KOPT-K1 (cell line): ENCODE data around the gene GCK.
"Not testable (repeated sequence)": the region's sequence is repeated elsewhere in the genome, so short reads cannot be mapped to it uniquely, and the experiment has no call there.

ENCODE experiments used
- H3K27ac ChIP-seq: fragments of 200-600 bp; sonication (generic); 2 replicates; pipeline ENCODE4 v1.5.1; 2016; ENCODE audit warnings: antibody characterized with exemption, mild to moderate bottlenecking, low read depth, low read length; ENCODE audit not compliant: poor library complexity, severe bottlenecking
- H3K36me3 ChIP-seq: fragments of 200-600 bp; sonication (generic); 2 replicates; pipeline ENCODE4 v1.5.1; 2017; ENCODE audit warnings: antibody characterized with exemption, mild to moderate bottlenecking, low read length, moderate library complexity; ENCODE audit not compliant: insufficient read depth
- H3K9me3 ChIP-seq: fragments of 200-600 bp; sonication (generic); 2 replicates; pipeline ENCODE4 v1.5.1; 2017; ENCODE audit warnings: antibody characterized with exemption, low read length, mild to moderate bottlenecking; ENCODE audit not compliant: insufficient read depth, poor library complexity, severe bottlenecking

GCK gene

GRCh38 chr7:44141221-44141850 lies 47.9 kb downstream of the GCK start, which contains the start of gene MYL7:
TSS of gene MYL7 (minus strand) at chr7:44141332. CDS start at chr7:44141305, 27 bp downstream.
- Histone ChIP-seq H3K9me3 (no peaks in the 10 kb centered on the region), H3K36me3 (no peaks in the 10 kb centered on the region), H3K27ac (no peak within 1 kb of the TSS)

GRCh38 chr7:44140341-44140740 lies 48.9 kb downstream of the GCK start:
- Histone ChIP-seq H3K36me3 (no peaks in the 10 kb centered on the region), H3K9me3 (no peaks in the 10 kb centered on the region), H3K27ac (no peak overlapping the region)

- Histone ChIP-seq H3K9me3 (no peaks in the 10 kb centered on the region), H3K27ac (no peak overlapping the region), H3K36me3 (no peaks in the 10 kb centered on the region)
Observed at GRCh38 chr7:44139311-44140010, 49.8 kb downstream of the GCK start.

GRCh38 chr7:44138698-44139097 lies 50.5 kb downstream of the GCK start:
- H3K27ac ChIP-seq = no peak overlapping the region
- no peaks in the 10 kb centered on the region for H3K9me3 ChIP-seq
- no peaks in the 10 kb centered on the region for H3K36me3 ChIP-seq

- no peaks in the 10 kb centered on the region for H3K9me3 ChIP-seq
- no peak overlapping the region for H3K27ac ChIP-seq
- no peaks in the 10 kb centered on the region for H3K36me3 ChIP-seq
Observed at GRCh38 chr7:44136731-44137130, 52.5 kb downstream of the GCK start.

GRCh38 chr7:44134943-44135628 lies 54.2 kb downstream of the GCK start:
- Histone ChIP-seq H3K36me3 (no peaks in the 10 kb centered on the region), H3K27ac (no peak overlapping the region)

GRCh38 chr7:44133295-44133694 lies 55.9 kb downstream of the GCK start:
- H3K36me3 ChIP-seq = no peaks in the 10 kb centered on the region
- H3K9me3 ChIP-seq = no peaks in the 10 kb centered on the region
- H3K27ac ChIP-seq = no peak overlapping the region

More at GRCh38 chr7:44134943-44135628, 54.2 kb downstream of the GCK start:
- H3K9me3 ChIP-seq = no peaks in the 10 kb centered on the region

GRCh38 chr7:44132039-44132438 lies 57.2 kb downstream of the GCK start:
- peak overlapping the region; percentile 16 for H3K27ac ChIP-seq
- H3K9me3 ChIP-seq = peaks cover 11% of the 10 kb centered on the region
- no peaks in the 10 kb centered on the region for H3K36me3 ChIP-seq

GRCh38 chr7:44131173-44132029 lies 57.8 kb downstream of the GCK start:
- H3K9me3 ChIP-seq = peaks cover 17% of the 10 kb centered on the region
- H3K36me3 ChIP-seq = no peaks in the 10 kb centered on the region
- H3K27ac ChIP-seq = peak overlapping the region; percentile 16

GRCh38 chr7:44128721-44129582 lies 60.3 kb downstream of the GCK start:
- H3K27ac ChIP-seq = peak overlapping the region; percentile 6
- H3K36me3 ChIP-seq = no peaks in the 10 kb centered on the region
- peaks cover 18% of the 10 kb centered on the region for H3K9me3 ChIP-seq

- H3K9me3 ChIP-seq = peaks cover 18% of the 10 kb centered on the region
- no peak overlapping the region for H3K27ac ChIP-seq
- H3K36me3 ChIP-seq = peaks cover under 1% of the 10 kb centered on the region
Observed at GRCh38 chr7:44127161-44127560, 62.1 kb downstream of the GCK start.

- H3K27ac ChIP-seq, H3K36me3 ChIP-seq: not testable (repeated sequence)
- H3K9me3 ChIP-seq = peaks cover 18% of the 10 kb centered on the region
Observed at GRCh38 chr7:44126574-44126973, 62.7 kb downstream of the GCK start.

GRCh38 chr7:44124822-44125202 lies 64.4 kb downstream of the GCK start:
- peaks cover 24% of the 10 kb centered on the region for H3K36me3 ChIP-seq
- H3K9me3 ChIP-seq = peaks cover 18% of the 10 kb centered on the region
- no peak overlapping the region for H3K27ac ChIP-seq
